Measurements from ENCODE around the gene NECTIN1.

The NECTIN1 gene

DNA sequence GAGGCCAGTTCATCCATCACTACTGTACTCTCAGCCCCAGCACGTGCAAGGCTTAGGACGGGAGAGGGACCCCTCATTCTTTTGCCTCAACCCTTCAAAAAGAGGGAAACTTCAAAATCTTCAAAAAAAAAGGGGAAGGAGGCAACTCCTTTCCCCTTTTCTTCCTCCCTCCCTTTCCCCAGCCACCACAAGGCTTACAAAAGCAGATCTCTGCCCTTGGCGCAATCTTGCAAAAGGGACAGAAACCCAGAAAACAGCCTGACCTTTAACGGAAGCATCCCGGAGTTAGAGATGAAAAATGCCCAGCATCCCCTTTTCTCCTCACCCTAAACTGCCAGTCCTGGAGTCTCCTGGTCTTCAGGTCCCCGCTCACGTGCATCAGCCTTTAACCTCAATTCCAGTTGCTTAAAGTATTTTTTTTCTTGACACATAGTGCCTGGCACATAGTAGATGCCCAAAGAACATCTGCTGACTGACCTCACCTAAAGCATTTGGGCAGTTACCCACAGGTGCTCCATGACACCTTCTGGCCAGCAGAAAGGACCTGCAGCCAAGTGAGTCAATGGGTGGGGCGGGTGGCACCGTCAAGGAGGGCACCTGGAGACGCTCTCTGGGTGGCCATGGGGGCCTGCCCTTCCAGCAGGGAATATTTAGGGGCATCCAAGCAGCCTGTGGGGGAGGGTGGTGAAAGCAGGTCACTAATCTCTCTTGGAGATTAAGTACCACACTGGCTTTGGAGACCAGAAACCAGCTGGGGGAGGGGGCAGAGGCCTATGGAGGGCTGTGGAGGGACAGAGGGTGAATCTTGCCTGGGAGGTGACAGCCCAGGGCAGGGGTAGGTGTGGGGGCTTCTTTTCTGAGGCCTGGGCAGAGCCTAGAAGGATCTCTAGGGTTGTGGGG is 16.3 kb downstream of the NECTIN1 start:
- no peak for DNase-seq (ENCODE audit: low read depth)

DNA sequence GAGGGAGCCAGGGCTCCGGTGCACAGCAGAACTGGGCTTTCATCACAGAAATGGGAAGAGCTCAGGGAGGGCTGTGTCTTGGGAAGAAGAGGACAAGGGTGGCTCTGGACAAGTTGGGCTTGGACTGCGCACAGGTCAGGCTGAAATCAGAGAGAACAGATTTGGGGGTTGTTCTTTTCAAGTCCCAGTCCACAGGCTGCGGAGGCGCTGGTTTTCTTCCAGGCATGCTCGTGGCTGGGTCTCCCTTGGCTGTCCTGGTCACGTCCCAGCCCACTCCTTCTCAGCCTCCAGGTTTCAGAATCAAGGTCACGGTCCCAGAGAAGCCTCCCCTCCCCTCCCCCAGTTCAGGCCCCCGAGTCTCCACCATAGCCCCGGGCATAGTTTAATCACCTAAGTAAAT is 17.0 kb downstream of the NECTIN1 start:
- DNase-seq (ENCODE audit: low read depth), result no peak

DNA sequence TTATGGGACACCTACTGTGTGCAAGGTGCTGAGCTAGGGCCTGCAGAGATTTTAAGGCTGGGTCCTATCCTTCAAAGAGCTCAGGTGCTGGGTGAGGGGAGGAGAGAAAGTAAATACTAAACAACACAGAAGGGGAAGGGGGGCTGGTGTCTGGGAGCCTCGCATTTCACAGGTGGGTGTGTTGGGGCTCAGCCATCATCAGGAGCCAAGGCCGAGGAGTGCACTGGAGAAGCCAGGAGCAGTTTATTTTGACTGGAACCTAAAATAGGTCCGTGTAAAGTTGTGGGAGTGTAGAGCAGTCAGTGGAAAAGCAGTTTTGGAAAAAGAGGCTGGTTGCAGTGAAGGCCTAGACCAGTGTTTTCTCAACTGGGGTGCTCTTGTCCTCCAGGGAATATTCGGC is 17.5 kb downstream of the NECTIN1 start:
- no peak for DNase-seq (ENCODE audit: low read depth)

DNA sequence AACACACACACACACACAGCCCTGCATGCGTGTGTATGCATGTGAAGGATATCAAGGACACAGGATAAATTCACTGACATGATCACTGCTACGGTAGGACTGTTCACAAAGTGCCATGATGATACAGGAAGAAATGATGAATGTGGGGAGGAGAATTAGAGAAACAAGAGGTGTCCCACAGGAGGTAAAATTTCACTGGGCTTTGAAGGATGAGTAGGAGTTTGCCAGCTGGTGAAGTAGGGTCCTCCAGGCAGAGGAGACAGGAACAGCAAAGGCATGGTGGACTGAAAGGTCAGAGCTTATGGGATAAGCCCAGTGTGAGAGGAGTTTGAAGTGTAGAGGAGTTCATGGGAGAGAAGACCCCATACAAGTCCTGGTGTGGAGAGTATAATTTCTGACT is 18.6 kb downstream of the NECTIN1 start:
- no peak for DNase-seq (ENCODE audit: low read depth)

DNA sequence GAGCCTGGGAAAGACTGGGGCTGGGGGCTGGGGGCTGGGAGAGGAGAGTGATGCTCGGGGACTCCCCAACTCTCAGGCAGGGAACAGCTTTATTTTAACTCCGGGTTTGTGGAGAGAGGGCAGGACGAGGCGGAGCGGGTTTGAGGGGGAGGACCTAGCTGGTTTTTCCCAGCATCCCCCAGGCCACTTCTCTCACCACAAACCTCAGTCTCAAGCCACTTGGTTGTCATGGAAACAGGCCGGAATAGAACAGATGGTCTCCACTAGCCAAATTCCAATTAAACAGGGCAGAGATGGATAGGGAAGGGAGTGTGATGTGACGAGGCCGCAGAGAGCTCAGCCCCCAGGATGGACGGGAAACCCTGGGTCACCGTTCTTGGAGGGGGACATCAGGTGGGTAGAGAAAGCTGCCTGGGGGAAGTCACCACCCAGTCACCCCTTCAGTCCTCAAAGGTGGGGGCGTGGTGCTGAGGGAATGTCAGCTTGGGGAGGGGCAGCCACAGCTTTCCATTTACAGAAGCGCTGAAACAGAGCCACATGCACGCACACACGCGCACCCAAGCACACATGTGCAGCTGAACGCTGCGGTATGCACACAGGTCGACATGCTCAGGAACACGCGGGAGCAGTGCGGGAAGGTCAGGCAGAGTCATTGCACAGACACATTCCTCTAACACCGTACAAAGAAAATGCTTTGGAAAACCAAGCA is 19.2 kb downstream of the NECTIN1 start:
- DNase-seq (ENCODE audit: low read depth), result no peak

DNA sequence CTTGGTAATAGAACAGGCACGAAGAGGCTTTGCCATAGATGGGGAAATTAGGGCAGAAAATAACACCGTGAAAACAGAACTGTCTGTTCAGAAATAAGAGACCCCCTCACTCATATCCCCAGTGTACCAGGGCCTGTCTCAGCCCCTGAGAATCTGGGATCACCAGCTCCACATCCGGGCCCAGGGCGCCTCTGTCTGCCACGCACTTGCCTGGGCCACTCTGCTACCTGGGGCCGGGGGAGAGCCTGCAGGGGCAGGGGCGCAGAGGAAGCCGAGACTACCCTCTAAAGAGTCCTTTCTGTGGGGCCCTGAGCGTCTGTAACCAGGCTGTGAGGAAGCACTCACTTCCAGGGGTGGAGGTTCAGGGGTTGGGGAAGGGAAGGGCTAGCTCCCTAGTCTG is 19.8 kb downstream of the NECTIN1 start:
- no peak for DNase-seq (ENCODE audit: low read depth)

DNA sequence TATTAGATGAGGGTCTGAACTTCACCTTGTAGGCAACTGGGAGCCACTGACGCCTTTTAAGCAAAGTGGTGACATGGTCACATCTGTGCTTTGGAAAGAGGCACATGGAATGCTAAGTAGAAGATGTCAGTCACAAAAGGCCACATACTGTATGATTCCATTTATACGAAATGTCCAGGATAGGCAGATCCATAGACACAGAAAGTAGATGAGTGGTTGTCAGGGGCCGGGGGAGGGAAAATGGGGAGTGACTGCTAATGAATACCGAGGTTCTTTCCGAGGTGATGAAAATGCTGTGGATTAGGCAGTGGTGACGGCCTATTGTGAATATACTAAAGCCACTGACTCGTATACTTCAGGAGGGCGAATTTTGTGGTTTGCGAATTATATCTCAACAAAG is 20.6 kb downstream of the NECTIN1 start:
- DNase-seq (ENCODE audit: low read depth), result no peak

DNA sequence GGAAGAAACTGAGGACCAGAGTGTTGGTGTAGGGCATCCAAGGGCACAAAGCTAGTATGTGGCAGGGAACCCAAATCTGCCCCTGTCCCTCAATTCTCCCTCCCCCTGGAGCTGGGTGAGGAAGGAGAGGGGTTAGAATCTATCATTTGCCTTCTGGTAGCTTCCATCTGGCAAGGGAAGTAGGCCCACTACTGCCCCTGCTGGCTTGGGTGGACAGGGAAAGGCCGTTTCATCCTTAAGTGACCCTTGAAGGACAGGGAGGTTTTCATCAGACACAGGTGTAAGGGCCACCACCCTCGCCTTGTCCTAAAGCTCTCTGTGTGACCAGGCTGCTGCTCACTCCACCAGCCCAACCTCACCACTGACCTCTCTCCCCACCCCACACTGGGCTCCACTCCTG is 22.1 kb downstream of the NECTIN1 start:
- no peak for DNase-seq (ENCODE audit: low read depth)

DNA sequence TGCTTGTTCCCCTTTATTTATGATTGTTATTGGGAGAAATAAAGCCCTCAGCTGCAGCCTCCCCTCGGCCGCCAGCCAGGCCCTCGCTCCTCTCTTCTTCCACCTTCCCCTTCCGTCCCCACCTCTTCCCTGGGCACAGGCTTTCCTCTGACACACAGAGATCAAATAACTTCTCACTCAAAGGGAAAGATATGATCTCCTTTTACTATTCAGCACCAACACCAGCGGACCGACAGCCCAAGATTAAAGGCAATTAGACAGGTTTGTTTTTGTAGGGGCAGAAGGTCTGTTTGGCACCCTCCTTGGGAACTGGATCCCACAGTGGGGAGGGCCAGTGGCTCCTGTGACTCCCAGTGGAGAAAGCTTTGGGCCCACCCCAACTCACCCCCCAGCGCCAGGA is 23.0 kb downstream of the NECTIN1 start:
- DNase-seq (ENCODE audit: low read depth), result no peak

DNA sequence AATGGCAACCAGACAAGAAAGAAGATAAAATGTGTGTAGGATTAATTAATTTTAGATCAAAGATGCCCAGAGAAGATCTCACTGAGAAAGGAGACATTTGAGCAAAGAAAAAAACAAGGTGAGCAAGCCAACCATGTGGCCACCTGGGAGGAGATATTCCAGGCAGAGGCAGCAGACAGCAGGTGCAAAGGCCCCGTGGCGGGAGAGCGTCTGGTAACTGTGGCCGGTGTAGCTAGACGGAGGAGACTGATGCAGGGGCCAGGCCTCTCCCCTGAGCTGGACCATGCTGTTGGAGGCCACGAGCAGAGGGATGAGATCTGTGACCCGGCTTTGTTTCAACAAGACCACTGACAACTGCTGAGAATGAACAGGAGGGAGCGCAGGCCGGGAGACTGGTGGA is 23.6 kb downstream of the NECTIN1 start:
- no peak for DNase-seq (ENCODE audit: low read depth)

DNA sequence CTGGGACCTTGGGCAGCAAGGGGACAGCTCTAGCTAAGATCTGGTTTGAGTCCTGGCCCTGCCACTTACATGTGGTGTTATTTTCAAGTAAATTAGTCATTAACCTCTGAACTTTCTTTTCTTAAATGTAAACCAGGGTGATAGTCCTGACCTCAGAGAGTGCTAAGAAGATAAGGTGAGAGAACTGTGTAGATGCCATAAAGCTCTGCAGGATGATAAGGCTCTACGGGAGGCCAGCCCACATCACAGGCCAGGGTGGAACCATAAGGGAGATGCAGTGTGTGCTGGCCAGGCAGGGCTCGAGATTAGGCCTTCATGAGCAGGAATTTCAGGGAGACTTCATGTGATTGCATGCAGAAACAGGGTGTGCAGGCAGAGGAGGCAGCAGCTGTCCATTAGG is 24.2 kb downstream of the NECTIN1 start:
- no peak for DNase-seq (ENCODE audit: low read depth)

DNA sequence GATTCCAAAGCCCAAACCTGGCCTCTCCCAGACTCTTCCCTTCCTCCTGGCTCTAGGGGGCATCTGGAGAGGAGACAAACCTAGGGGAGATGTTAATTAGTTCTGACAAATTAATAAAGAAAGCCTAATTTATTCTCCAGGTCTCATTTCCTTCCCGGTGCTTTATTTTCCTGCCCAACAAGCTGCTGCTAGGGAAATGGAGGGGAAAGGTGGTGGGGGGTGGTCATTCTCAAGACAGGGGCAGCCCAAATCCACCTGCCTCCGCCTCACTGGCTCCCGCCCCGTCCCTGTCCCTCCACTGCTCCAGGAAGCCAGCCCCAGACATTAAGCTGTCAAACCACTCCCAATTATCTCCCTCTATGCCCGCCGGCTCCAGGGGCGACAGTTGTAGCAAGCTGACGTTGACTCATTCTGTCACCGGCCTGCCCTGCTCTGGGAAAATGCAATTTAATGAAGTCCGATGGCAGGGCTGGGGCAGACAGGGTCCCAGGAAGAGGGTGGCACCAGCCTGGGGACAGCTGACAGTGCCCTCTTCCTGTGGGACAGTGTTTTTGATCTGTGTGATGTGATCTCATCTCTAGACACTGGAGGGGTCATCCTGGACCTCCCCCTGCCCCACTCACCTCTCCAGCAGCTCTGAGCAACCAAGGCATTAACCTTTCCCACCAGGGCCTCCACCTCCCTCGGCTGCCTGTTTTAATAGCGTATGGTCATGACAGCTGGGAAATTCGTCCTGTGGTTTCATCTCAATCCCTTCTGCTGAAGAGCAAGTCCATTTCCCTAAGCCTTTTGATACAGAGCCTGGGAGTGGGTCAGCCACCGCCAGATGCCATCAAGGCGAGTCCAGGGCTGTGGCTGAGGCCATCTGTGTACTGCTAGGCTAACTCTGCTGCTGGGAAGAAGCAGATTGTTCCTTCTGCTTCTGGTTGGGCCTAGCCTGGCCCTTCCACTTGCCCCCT is 27.1 kb downstream of the NECTIN1 start:
- DNase-seq (ENCODE audit: low read depth), result no peak

DNA sequence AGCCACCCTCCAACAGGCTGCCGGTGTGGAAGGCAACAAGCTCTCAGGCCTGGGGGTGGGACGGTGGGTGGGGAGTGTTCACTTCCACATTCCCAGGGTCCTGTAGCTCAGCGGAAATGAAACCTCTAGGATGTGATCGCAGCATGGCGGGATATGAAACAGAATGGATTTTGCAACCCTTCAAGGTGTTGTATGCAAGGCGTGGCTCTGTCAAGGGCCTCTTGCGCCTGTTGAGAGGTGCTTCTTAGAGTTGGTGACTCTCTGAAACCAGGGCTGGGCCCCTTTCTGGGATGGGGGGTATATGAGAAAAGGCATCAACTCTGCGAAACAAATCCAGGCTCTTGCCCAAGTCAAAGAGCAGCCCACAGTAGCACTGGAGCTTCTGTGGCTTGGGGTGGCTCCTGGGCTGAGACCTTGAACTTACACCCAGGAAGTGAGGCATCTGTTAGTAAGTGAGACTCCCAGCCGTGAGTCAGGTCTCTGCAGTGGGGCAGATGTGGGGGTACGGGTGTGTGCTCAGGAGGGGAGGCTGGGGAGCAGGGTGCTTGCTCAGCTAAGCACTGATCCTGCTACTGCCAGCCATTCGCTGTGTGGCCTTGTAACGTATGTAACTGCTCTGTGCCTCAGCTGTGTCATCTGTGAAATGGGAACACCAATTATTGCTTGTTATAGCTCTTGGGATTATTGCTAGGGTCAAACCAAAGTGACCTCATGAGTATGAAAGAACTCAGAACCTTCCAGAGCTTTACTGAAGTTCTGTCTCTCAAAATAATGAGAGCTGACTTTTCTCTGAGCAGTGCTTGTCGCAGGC is 28.3 kb downstream of the NECTIN1 start:
- DNase-seq (ENCODE audit: low read depth), result no peak

DNA sequence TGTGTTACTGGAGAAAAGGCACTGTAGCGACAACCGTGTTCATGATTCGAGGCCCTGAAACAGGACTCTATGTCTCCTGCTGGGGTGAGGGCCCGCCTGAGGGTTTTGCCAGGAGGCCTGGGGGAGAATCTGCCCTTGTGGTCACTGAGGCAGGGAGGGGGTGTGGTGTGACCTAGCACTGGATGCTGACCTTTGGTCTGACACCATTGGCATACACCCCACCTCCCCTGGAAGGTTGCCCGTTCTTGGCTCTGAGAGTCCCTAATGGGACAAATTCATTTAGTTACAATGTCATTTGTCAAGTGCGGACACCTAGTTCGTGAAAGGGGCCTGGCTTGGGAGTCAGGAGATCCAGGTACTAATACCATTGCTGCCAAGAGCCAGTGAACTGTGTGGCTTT is 29.0 kb downstream of the NECTIN1 start:
- no peak for DNase-seq (ENCODE audit: low read depth)

DNA sequence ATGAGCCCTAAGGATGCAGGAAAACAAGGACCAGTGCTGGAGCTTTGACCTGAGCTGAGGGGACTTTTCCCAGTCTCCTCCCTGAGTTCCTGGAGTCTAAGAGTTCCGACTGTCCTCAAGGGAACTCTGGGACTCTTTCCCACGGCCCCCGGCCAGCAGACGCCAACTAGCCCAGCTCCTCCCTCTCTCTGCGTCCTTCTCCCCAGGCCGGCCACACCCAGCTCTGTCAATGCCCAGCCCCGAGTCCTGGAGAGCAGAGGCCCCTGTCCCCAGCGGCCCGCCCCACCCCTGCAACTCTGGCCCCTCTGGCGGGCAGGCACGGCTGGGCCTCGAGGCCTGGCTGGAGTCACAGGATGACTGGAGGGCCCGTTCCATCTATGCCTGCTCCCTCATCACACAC is 29.8 kb downstream of the NECTIN1 start:
- no peak for DNase-seq (ENCODE audit: low read depth)

DNA sequence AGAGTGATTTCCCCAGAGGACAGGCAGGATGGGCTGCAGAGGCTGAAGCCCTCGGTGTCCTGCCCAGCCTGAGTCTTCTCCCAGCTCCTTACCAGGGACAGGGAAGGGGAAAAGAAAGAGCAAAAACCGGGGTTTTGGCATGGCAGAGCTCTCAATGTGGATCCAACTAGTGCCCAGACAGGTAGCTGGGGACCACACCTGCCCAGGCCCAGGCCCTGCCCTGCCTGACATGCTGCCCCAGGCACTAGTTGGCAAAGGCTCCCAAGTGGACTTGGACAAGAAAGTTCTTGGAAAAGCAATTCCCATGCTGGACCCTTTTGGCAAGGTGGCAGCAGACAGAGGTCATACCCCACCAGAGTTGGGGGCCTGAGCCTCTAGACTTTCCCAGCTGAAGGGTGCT is 31.1 kb downstream of the NECTIN1 start:
- DNase-seq (ENCODE audit: low read depth), result no peak

DNA sequence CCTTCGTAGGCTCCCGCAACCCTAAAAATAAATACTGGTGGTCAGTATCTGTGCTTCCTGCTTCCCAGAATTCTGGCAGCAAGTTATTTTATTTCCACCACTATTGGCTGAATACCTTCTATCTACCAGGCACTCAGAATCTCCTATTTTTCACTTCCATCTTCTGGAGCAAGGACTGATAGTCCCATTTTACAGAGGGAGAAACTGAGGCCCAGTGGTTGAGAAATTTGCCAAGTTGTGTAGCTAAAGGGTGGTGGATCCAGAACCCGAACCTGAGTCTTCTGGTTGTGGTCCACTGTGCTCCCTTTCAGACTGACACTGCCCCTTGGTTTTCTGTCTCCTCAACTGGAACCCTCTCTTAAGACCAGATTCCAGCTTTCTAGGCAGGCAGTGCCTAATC is 31.6 kb downstream of the NECTIN1 start:
- no peak for DNase-seq (ENCODE audit: low read depth)

DNA sequence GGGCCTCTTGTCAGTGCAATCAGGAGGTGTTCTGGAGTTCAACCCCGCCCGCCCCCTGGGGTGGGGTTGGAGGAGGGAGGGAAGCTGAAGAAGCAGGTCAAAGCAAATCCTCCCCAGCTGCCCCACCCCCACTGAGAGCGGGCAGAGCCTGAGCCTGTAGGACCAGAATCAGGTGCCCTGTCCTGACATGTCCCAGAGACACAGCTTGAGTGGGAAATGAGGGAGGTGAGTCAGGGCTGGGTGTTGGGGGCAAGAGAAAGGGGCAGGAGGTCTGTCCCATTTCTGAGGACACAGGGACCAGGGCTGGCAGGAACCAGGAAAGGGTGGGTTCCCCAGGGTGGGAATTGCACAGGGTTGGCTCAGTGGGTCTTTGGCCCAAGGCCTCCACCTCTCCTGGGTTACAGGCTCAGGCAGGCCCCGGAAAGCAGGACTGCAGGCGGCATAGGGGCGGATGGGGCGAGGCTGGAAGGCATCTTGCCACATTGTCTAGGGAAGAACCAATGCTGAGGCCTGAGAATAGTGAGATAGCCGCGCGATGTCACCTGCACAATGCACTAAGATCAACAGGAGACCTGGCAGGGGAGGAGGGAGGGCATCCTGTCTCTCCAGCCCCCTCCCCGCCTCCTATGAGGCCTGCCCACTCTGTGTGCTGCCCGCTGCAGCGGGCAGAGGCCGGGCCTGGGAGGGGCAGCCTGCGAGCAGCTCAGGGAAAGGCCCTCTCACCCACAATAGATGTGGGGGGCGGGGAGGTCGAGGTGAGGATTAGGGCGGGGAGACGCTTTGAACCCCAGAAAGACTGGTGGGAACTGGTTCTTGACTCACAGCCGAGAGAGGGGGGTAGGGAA is 32.4 kb downstream of the NECTIN1 start:
- DNase-seq (ENCODE audit: low read depth), result no peak

DNA sequence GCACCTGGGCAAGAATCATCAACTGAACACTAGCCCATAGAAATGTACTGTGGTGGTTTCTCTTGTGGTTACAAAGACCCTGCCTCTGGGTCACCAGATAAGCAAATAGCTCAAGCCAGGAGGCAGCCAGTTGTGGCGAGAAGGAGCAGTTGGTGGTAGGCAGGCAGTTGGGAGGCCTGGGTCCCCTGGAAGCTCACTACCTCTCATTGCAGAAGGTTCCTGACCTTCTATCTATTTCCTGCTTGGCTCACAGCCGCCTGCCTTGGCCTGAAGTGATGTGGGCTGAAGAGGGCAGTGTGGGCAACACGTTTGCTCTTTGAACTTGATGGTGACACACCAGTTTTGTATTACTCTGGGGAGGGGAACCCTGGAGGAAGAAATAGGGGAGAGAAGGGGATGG is 34.7 kb downstream of the NECTIN1 start:
- no peak for DNase-seq (ENCODE audit: low read depth)

DNA sequence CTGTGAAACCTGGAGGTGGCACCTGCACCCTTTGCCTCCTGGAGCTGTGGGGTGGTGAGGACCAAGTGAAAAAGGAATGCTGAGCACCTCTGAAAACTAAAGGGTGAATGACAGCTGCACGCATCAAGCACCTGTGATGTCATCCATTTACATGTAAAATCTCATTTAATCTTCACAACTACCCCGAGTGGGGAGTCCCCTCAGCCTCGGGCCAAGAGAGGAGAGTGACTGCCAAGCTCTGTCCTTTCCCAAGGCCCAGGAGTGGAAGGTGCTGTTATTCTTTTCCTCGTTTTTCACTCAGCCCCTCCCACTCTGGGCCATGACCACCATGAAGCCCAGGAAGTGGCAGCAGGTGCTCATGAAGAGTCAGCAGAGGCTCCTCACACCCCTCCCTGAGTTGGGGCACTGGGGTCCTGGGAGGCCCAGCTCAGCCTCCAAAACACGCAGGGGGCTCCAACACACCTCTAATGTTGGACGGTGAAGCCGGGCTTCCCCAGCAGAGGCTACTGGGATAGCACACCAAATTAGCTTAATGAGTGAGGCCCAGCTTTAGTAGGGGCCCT is 35.7 kb downstream of the NECTIN1 start:
- no peak for DNase-seq (ENCODE audit: low read depth)

DNA sequence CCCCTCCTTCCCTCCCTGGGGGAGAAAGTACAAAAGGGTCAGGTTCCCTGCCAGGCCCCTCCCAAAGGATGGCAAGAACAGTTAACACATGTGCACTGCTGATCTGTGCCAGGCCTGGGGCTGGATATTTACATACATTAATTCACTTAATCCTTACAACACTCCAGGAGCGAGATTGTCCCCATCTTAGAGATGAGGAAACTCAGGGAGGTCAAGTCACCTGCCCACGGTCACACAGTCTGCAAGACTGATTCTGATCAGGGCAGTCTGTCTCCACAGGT is 36.5 kb downstream of the NECTIN1 start:
- no peak for DNase-seq (ENCODE audit: low read depth)
